ENCODE results near the gene B3GNT7.

The B3GNT7 gene

GRCh38 chr2:231372326-231372725, 23.2 kb upstream of the B3GNT7 start:
- no peaks in the 10 kb centered on the region for H3K27me3 ChIP-seq (ENCODE audit: control insufficient read depth, low read length)
- no peaks in the 10 kb centered on the region for H3K9me2 ChIP-seq (replicated peaks; ENCODE audit: control insufficient read depth, low read length)
- TF ChIP-seq CTCF (IDR thresholded peaks at IDR 0.05; ENCODE audit: low read depth, low read length, poor library complexity, severe bottlenecking), result no peak
- no peak for TF ChIP-seq EZH2phosphoT487 (IDR thresholded peaks at IDR 0.05; ENCODE audit: borderline replicate concordance, low read length)
- H3K9me3 ChIP-seq (ENCODE audit: control insufficient read depth, insufficient read depth, low read length), result no peaks in the 10 kb centered on the region
- no peak overlapping the region for H3K4me3 ChIP-seq (ENCODE audit: low read length)
- H3K27ac ChIP-seq (ENCODE audit: low read depth, low read length), result no peak overlapping the region
- no peaks in the 10 kb centered on the region for H3K4me1 ChIP-seq (ENCODE audit: control insufficient read depth, low read length)
- no peaks in the 10 kb centered on the region for H3K36me3 ChIP-seq (ENCODE audit: control insufficient read depth, low read length)
- no peaks in the 10 kb centered on the region for H4K20me1 ChIP-seq (ENCODE audit: control insufficient read depth, insufficient read depth, low read depth, low read length)
- H3K79me2 ChIP-seq (ENCODE audit: control insufficient read depth, low read length), result no peaks in the 10 kb centered on the region
- no peak overlapping the region for H3K4me2 ChIP-seq (ENCODE audit: low read length)
- no peaks in the 10 kb centered on the region for H3F3A ChIP-seq (ENCODE audit: control insufficient read depth, insufficient read depth)

- no peaks in the 10 kb centered on the region for H3K9me3 ChIP-seq (ENCODE audit: control insufficient read depth, insufficient read depth, low read length)
- H3K9me2 ChIP-seq (replicated peaks; ENCODE audit: control insufficient read depth, low read length), result no peaks in the 10 kb centered on the region
- H3K4me3 ChIP-seq (ENCODE audit: low read length), result no peak overlapping the region
- no peaks in the 10 kb centered on the region for H3K36me3 ChIP-seq (ENCODE audit: control insufficient read depth, low read length)
- no peaks in the 10 kb centered on the region for H4K20me1 ChIP-seq (ENCODE audit: control insufficient read depth, insufficient read depth, low read depth, low read length)
- no peak overlapping the region for H3K27ac ChIP-seq (ENCODE audit: low read depth, low read length)
- TF ChIP-seq CTCF (IDR thresholded peaks at IDR 0.05; ENCODE audit: low read depth, low read length, poor library complexity, severe bottlenecking), result no peak
- H3K4me2 ChIP-seq (ENCODE audit: low read length), result no peak overlapping the region
- H3K79me2 ChIP-seq (ENCODE audit: control insufficient read depth, low read length), result no peaks in the 10 kb centered on the region
- no peaks in the 10 kb centered on the region for H3F3A ChIP-seq (ENCODE audit: control insufficient read depth, insufficient read depth)
- no peaks in the 10 kb centered on the region for H3K4me1 ChIP-seq (ENCODE audit: control insufficient read depth, low read length)
- no peaks in the 10 kb centered on the region for H3K27me3 ChIP-seq (ENCODE audit: control insufficient read depth, low read length)
Observed at GRCh38 chr2:231373184-231373583, 22.3 kb upstream of the B3GNT7 start.

GRCh38 chr2:231373786-231374349, 21.6 kb upstream of the B3GNT7 start:
- Histone ChIP-seq H3K27ac (ENCODE audit: low read depth, low read length) (no peak overlapping the region), H3K4me2 (ENCODE audit: low read length) (no peak overlapping the region), H3K9me3 (ENCODE audit: control insufficient read depth, insufficient read depth, low read length) (no peaks in the 10 kb centered on the region), H3K36me3 (ENCODE audit: control insufficient read depth, low read length) (no peaks in the 10 kb centered on the region), H3K4me3 (ENCODE audit: low read length) (no peak overlapping the region), H3F3A (ENCODE audit: control insufficient read depth, insufficient read depth) (no peaks in the 10 kb centered on the region), H3K79me2 (ENCODE audit: control insufficient read depth, low read length) (no peaks in the 10 kb centered on the region), H4K20me1 (ENCODE audit: control insufficient read depth, insufficient read depth, low read depth, low read length) (no peaks in the 10 kb centered on the region), H3K9me2 (replicated peaks; ENCODE audit: control insufficient read depth, low read length) (no peaks in the 10 kb centered on the region), H3K27me3 (ENCODE audit: control insufficient read depth, low read length) (no peaks in the 10 kb centered on the region), H3K4me1 (ENCODE audit: control insufficient read depth, low read length) (no peaks in the 10 kb centered on the region)
- TF ChIP-seq EZH2phosphoT487 (IDR thresholded peaks at IDR 0.05; ENCODE audit: borderline replicate concordance, low read length) (no peak), CTCF (IDR thresholded peaks at IDR 0.05; ENCODE audit: low read depth, low read length, poor library complexity, severe bottlenecking) (no peak)
